Smooth muscle cell of the umbilical artery (primary cell): ENCODE results near the gene RFWD3. TPM values are rescaled to one million over a fixed set of nuclear protein-coding genes. Genes with fewer than 3 reads are reported as not detected.

Source experiments
- total RNA-seq: library from RNA; depleted of rRNA; stranded (reverse); fragments of >200 nt; gene quantifications from 2 replicates; pipeline ENCODE4 v1.2.3, GENCODE V29; 2014

Gene RFWD3
- total RNA-seq: 10.4 and 26.9 TPM in 2 replicates

GRCh38 chr16:74666425-74667254 lies at the start of gene RFWD3:
Gene RFWD3 (minus strand): TSS chr16:74666877. CDS start chr16:74661449, 5,428 bp downstream.

GRCh38 chr16:74700438-74701225 lies 34.0 kb upstream of the RFWD3 start, which contains the start of gene MLKL:
Gene MLKL (minus strand): TSS chr16:74700862. CDS start chr16:74695757, 5,105 bp downstream.

GRCh38 chr16:74606521-74607309 lies 60.0 kb downstream of the RFWD3 start, which contains the start of gene GLG1:
Gene GLG1 (minus strand): TSS chr16:74607114. CDS start chr16:74607094, 20 bp downstream.

Other genes with a start within 250 kb of the RFWD3 start
- 0.92 and 3.9 TPM in 2 replicates for gene CLEC18B, start 245.4 kb downstream of the RFWD3 start, total RNA-seq
- gene GLG1, start 59.8 kb downstream of the RFWD3 start, total RNA-seq: 326 and 451 TPM in 2 replicates
- gene MLKL, start 34.0 kb upstream of the RFWD3 start, total RNA-seq: 8.3 and 16.7 TPM in 2 replicates
- gene FA2H, start 107.9 kb upstream of the RFWD3 start, total RNA-seq: not detected in 2 replicates